Smooth muscle cell of the pulmonary artery (primary cell): ENCODE results near the gene KCNE2. TPM values are rescaled to one million over a fixed set of nuclear protein-coding genes. Genes with fewer than 3 reads are reported as not detected.

Experiments
- total RNA-seq: library from RNA; depleted of rRNA; stranded (reverse); fragments of >200 nt; gene quantifications from 2 replicates; pipeline ENCODE4 v1.2.3, GENCODE V29; 2014

KCNE2 gene
- not detected in 2 replicates for total RNA-seq

GRCh38 chr21:34363733-34364132 lies at the start of gene KCNE2:
Gene KCNE2, plus strand, starts transcription at chr21:34364006. Its CDS starts 6,473 bp downstream, at chr21:34370479.

GRCh38 chr21:34374940-34375618 lies 11.3 kb downstream of the KCNE2 start, which contains the start of gene SMIM11:
Gene SMIM11, plus strand, starts transcription at chr21:34375507. Its CDS starts 3,998 bp downstream, at chr21:34379505.

Other genes starting within 250 kb of the KCNE2 start
- 8.1 and 13.5 TPM in 2 replicates for gene SMIM11, start 11.5 kb downstream of the KCNE2 start, total RNA-seq
- gene SMIM34, start 59.9 kb downstream of the KCNE2 start, total RNA-seq: 0.13 and 0.20 TPM in 2 replicates
- gene KCNE1, start 148.2 kb downstream of the KCNE2 start, total RNA-seq: 0.36 and 0.46 TPM in 2 replicates